ENCODE data around the gene TTC7B.

GRCh38 chr14:90733139-90733808 is 83.0 kb downstream of the TTC7B start:
- TF ChIP-seq TCF12 (IDR thresholded peaks at IDR 0.05; ENCODE audit: low read depth, low read length) (no peak), EGR1 (IDR thresholded peaks at IDR 0.05; ENCODE audit: borderline replicate concordance in 1 of 2, low read depth in 2 of 2, low read length in 2 of 2) (no peak), ZNF24 (IDR thresholded peaks at IDR 0.05) (no peak), MXI1 (IDR thresholded peaks at IDR 0.05; ENCODE audit: low read depth, low read length) (no peak), NR2C2 (IDR thresholded peaks at IDR 0.05; ENCODE audit: borderline replicate concordance, control insufficient read depth, insufficient read length, low read depth) (no peak), TCF3 (IDR thresholded peaks at IDR 0.05; ENCODE audit: borderline replicate concordance, insufficient read depth, low read depth, low read length) (no peak), NBN (IDR thresholded peaks at IDR 0.05) (no peak), NR2C1 (IDR thresholded peaks at IDR 0.05) (no peak), CTCF (IDR thresholded peaks at IDR 0.05 in 2 of 3, conservative IDR thresholded peaks at IDR 0.05 in 1 of 3; ENCODE audit: control insufficient read depth in 2 of 3, extremely low read depth in 1 of 3, insufficient read depth in 1 of 3, low read depth in 3 of 3, low read length in 3 of 3) (no peak), NFXL1 (IDR thresholded peaks at IDR 0.05; ENCODE audit: borderline replicate concordance) (no peak), RAD51 (IDR thresholded peaks at IDR 0.05) (no peak)
